ENCODE data around the gene CFAP100. TPM values are rescaled to one million over a fixed set of nuclear protein-coding genes. Genes with fewer than 3 reads are reported as not detected.

CFAP100 gene
- total and polyA plus RNA-seq, 10 of the 15 experiments (the other 5 are each of a cell fraction or from before 2014, with no cell fraction given) = 0.04 to 0.27 TPM; not detected in 8

- TF ChIP-seq SPI1 (IDR thresholded peaks at IDR 0.05; ENCODE audit: borderline replicate concordance, insufficient read depth, low read depth, low read length) (no peak), MTA2 (IDR thresholded peaks at IDR 0.05; ENCODE audit: low read depth) (no peak), BHLHE40 (IDR thresholded peaks at IDR 0.05; ENCODE audit: borderline replicate concordance in 1 of 2, low read depth in 2 of 2, low read length in 1 of 2) (no peak)
Measured at GRCh38 chr3:126459111-126459762, 64.5 kb downstream of the CFAP100 start (continued).

GRCh38 chr3:126459763-126460127, 65.0 kb downstream of the CFAP100 start:
- H4K20me1 ChIP-seq (ENCODE audit: control insufficient read depth, insufficient read depth) = no peaks in the 10 kb centered on the region
- no peak overlapping the region for H3K4me3 ChIP-seq
- no TSS peak for BruUV-seq (replicated peaks)
- FAIRE-seq (no peak), ATAC-seq (no peak), DNase-seq (ENCODE audit: low read depth, low spot score) (no peak)
- WGBS (ENCODE audit: insufficient coverage, insufficient replicate concordance, low lambda C conversion rate, missing lambda C conversion rate) = 93% methylated on average over 9 of the region's 9 CpGs
- H3K27me3 ChIP-seq (replicated peaks in 1 of 2; ENCODE audit: control insufficient read depth in 2 of 2, insufficient read depth in 2 of 2, low read length in 1 of 2) = no peaks in the 10 kb centered on the region
- intact Hi-C loops (cut with micrococcal nuclease; ENCODE audit: unreplicated experiment) = no loop called here
- peaks cover 18 to 43% of the 10 kb centered on the region in 2 experiments for H3K36me3 ChIP-seq (ENCODE audit: control insufficient read depth in 2 of 2, insufficient read depth in 2 of 2, low read length in 1 of 2)
- H3K4me2 ChIP-seq (ENCODE audit: control insufficient read depth, insufficient read depth) = no peak overlapping the region
- SMC1A ChIA-PET (ENCODE audit: uncharacterized antibody, unreplicated experiment) = interaction anchor here (1.1 kb wide), 1 partner anchor 12 kb away, joined by 3 read pairs; no protein-coding TSS in a partner anchor
- no peaks in the 10 kb centered on the region for H3K9me3 ChIP-seq (replicated peaks; ENCODE audit: control insufficient read depth, insufficient read depth, low read length)
- no peak for TF ChIP-seq IRF3 (IDR thresholded peaks at IDR 0.05)
- TF ChIP-seq SIN3A (IDR thresholded peaks at IDR 0.05; ENCODE audit: low read depth, low read length) = no peak
- TF ChIP-seq NFIC (IDR thresholded peaks at IDR 0.05; ENCODE audit: low read depth, low read length) = no peak
- no peak for TF ChIP-seq MYC (IDR thresholded peaks at IDR 0.05; ENCODE audit: insufficient read depth, insufficient read length, insufficient replicate concordance, low read length, severe bottlenecking)
- no peak for TF ChIP-seq ZNF217 (IDR thresholded peaks at IDR 0.05)
- no peak for TF ChIP-seq TARDBP (IDR thresholded peaks at IDR 0.05; ENCODE audit: borderline replicate concordance)
- TF ChIP-seq BHLHE40 (IDR thresholded peaks at IDR 0.05; ENCODE audit: borderline replicate concordance in 1 of 2, low read depth in 2 of 2, low read length in 1 of 2) = no peak
- TF ChIP-seq REST (IDR thresholded peaks at IDR 0.05; ENCODE audit: low read depth, low read length) = no peak
- no peak for TF ChIP-seq EZH2 (IDR thresholded peaks at IDR 0.05; ENCODE audit: borderline replicate concordance, control insufficient read depth, low read depth, low read length)
- no peak for TF ChIP-seq HDGF (IDR thresholded peaks at IDR 0.05)
- in situ Hi-C loops (cut with MboI) = no loop called here
- no peaks in the 10 kb centered on the region for H3K79me2 ChIP-seq (ENCODE audit: control insufficient read depth, insufficient read depth, low read length)
- H3K27ac ChIP-seq (ENCODE audit: control insufficient read depth, insufficient read depth) = no peak overlapping the region
- POLR2A ChIA-PET = no interaction called here
- CTCF ChIA-PET = interaction anchor here (1.2 kb wide), 1 partner anchor 12 kb away, joined by 4 read pairs; no protein-coding TSS in a partner anchor
- H3K4me1 ChIP-seq (ENCODE audit: control insufficient read depth, insufficient read depth, low read length) = no peaks in the 10 kb centered on the region
- RAD21 ChIA-PET (ENCODE audit: unreplicated experiment) = no interaction called here
- no peak overlapping the region for H3K9ac ChIP-seq (ENCODE audit: control insufficient read depth, insufficient read depth, low read length)
- H2AFZ ChIP-seq (ENCODE audit: control insufficient read depth, low read depth, low read length) = no peak overlapping the region

All from GM12878 (cell line).